Transverse colon (tissue), 4 donors: ENCODE measurements around the gene ZNF165. TPM values are rescaled to one million over a fixed set of nuclear protein-coding genes. Genes with fewer than 3 reads are reported as not detected.

Source experiments
- DNase-seq: peaks from one replicate; pipeline ENCODE4 v3.0.0-alpha.2; 2019
- H3K27ac ChIP-seq, 4 donors: fragments of 200-600 bp; sonication (generic); 2 replicates each; pipeline ENCODE4 v1.5.1; 2016 to 2018; ENCODE audit warnings: inconsistent platforms in 4 of 4
- H3K27me3 ChIP-seq: fragments of 200-600 bp; sonication (generic); 2 replicates; pipeline ENCODE4 v1.5.1; 2017; ENCODE audit warnings: inconsistent platforms
- H3K36me3 ChIP-seq, 4 donors: fragments of 200-600 bp; sonication (generic); 2 replicates each; pipeline ENCODE4 v1.5.1; 2017 to 2019; ENCODE audit warnings: inconsistent platforms in 4 of 4
- H3K4me1 ChIP-seq, 4 donors: fragments of 200-600 bp; sonication (generic); 2 replicates each; pipeline ENCODE4 v1.5.1; 2017 to 2020; ENCODE audit warnings: inconsistent platforms in 4 of 4
- H3K4me3 ChIP-seq, 4 donors: fragments of 200-600 bp; sonication (generic); 1 replicate in 1 of 4; 2 replicates in 3 of 4; pipeline versions ENCODE4 v1.5.1 to v1.6.1; 2017 to 2019; ENCODE audit warnings: inconsistent platforms in 4 of 4
- H3K9me3 ChIP-seq, 2 donors: fragments of 200-600 bp; sonication (generic); 2 replicates each; pipeline ENCODE4 v1.5.1; 2017 to 2019; ENCODE audit warnings: inconsistent platforms in 2 of 2
- CTCF ChIP-seq, 5 experiments: fragments of 200-600 bp in 3 of 5; fragments of 450-650 bp in 2 of 5; sonication (generic) in 3 of 5; IDR thresholded peaks; 1 replicate in 2 of 5; 2 replicates in 3 of 5; pipeline ENCODE4 v1.5.1; 2016 to 2017; ENCODE audit warnings: antibody characterized with exemption in 5 of 5, inconsistent platforms in 3 of 5, mild to moderate bottlenecking in 2 of 5, moderate library complexity in 1 of 5
- EP300 ChIP-seq: sonication (generic); formaldehyde crosslinking; IDR thresholded peaks from one replicate; pipeline ENCODE4 v1.6.1; 2017; ENCODE audit warnings: antibody characterized with exemption, low read depth
- POLR2A ChIP-seq: fragments of 450-650 bp; IDR thresholded peaks from one replicate; pipeline ENCODE4 v1.6.1; 2016; ENCODE audit warnings: antibody characterized with exemption, mild to moderate bottlenecking, moderate library complexity
- POLR2AphosphoS5 ChIP-seq, 3 donors: sonication (generic); formaldehyde crosslinking; IDR thresholded peaks; one replicate each; pipeline ENCODE4 v1.6.1; 2016; ENCODE audit warnings: antibody characterized with exemption in 3 of 3
- WGBS, 2 donors: methylation state at CpG; one replicate each; pipeline ENCODE4 v1.1.5; 2018; ENCODE audit warnings: low coverage in 1 of 2; 5-methylcytosine and 5-hydroxymethylcytosine counted together
- in situ Hi-C, 4 donors: fragments of 200-750 bp; cut with MboI; loops; one replicate each; pipeline versions ENCODE4 v1.15.0 to v1.15.1; 2017; ENCODE audit warnings: low sequenced_read_pairs in 3 of 4, low pct_ligation_motif_present in 1 of 4, low pct_unique_long_range_greater_than_20kb in 1 of 4
- intact Hi-C: fragments of 100-400 bp; cut with DNase I; formaldehyde crosslinking; loops from one replicate; pipeline ENCODE4 v1.15.1; 2023; ENCODE audit warnings: low total_unique reads
- total RNA-seq, 4 donors: library from RNA; depleted of rRNA; stranded (reverse); fragments of >200 nt; gene quantifications; one replicate each; pipeline ENCODE4 v1.1.0, GENCODE V29; 2016

Gene ZNF165
- total RNA-seq, 4 donors from 2014 or later, result 1.1 to 20.1 (median 3.8) TPM

DNA sequence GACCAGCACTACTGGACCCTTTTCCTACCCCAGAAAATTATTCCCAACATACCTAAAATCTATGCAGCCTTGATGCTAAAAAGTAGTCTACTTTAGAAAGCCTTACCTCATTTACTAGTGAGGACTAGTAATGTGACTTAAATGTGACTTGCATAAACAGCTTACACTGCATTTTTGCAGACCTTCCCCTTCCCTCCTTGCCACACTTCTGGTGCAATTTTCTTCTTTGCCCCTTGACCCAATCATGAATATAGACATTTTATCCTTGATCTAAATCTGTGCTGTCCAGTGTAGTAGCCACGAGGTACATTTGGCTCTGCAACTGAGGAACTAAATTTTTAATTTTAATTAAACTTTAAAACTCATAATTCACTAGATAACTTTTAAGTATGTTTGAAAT is 54.3 kb downstream of the ZNF165 start:
- Histone ChIP-seq H3K27ac (no peak overlapping the region), H3K36me3 (peaks cover 0 to 4% (median 0%) of the 10 kb centered on the region in 4 donors), H3K27me3 (no peaks in the 10 kb centered on the region), H3K4me3 (no peak overlapping the region), H3K9me3 (no peaks in the 10 kb centered on the region), H3K4me1 (peaks cover 5 to 37% (median 13%) of the 10 kb centered on the region in 4 donors)
- intact Hi-C loops (loop anchor here (10.0 kb wide), 1 partner anchor 220 kb away; no protein-coding TSS in a partner anchor), in situ Hi-C loops (loop anchor here in 3 of 4 donors (10.0 to 25.0 kb wide), 2 partner anchors 220 to 228 kb away; no protein-coding TSS in a partner anchor)
- no peak for DNase-seq
- WGBS, 2 donors, result 60 to 64% methylated on average over 1 of the region's 1 CpG
- TF ChIP-seq EP300, result no peak
- TF ChIP-seq POLR2AphosphoS5 (IDR thresholded peaks at IDR 0.05), result no peak
- TF ChIP-seq POLR2A, result no peak
- TF ChIP-seq CTCF (IDR thresholded peaks at IDR 0.05), result no peak

DNA sequence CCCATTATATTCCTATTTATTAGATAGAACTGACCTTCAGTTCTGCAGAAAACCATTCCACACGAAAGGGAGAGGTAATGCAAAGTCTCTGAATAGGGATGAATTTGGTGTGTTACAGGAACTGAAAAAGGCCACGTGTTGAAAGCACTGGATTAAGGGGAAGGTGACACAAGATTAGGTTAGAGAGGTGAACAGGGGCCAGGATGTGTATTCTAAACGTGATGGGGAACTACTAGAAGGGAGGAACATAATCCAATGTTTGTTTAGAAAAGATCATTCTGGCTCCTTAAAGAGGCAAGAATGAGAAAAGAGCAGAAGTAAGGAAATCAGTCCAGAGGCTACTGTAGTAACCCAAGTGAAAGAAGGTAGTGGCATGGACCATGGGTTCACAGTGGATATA is 55.0 kb downstream of the ZNF165 start:
- in situ Hi-C loops (loop anchor here in 3 of 4 donors (10.0 to 25.0 kb wide), 2 partner anchors 219 to 227 kb away; no protein-coding TSS in a partner anchor), intact Hi-C loops (loop anchor here (10.0 kb wide), 1 partner anchor 219 kb away; no protein-coding TSS in a partner anchor)
- Histone ChIP-seq H3K4me3 (peak overlapping the region in 1 of 4 donors; percentile 70), H3K27me3 (no peaks in the 10 kb centered on the region), H3K36me3 (no peaks in the 10 kb centered on the region), H3K27ac (peak overlapping the region; percentile 87 to 95 (median 92)), H3K4me1 (peaks cover 5 to 40% (median 13%) of the 10 kb centered on the region in 4 donors), H3K9me3 (no peaks in the 10 kb centered on the region)
- no peak for DNase-seq
- WGBS, 2 donors, result 17 to 23% methylated on average over 3 of the region's 3 CpGs
- TF ChIP-seq EP300, result no peak
- TF ChIP-seq POLR2A, result no peak
- no peak for TF ChIP-seq CTCF (IDR thresholded peaks at IDR 0.05)

- peaks cover 5 to 45% (median 13%) of the 10 kb centered on the region in 4 donors for H3K4me1 ChIP-seq
- peak; percentile 90 for DNase-seq
- H3K4me3 ChIP-seq, result peak overlapping the region; percentile 52 to 73 (median 64)
- no peaks in the 10 kb centered on the region for H3K9me3 ChIP-seq
- in situ Hi-C loops (loop anchor here in 3 of 4 donors (10.0 to 25.0 kb wide), 2 partner anchors 218 to 225 kb away; no protein-coding TSS in a partner anchor), intact Hi-C loops (loop anchor here (10.0 kb wide), 1 partner anchor 218 kb away; no protein-coding TSS in a partner anchor)
- TF ChIP-seq POLR2AphosphoS5 (IDR thresholded peaks at IDR 0.05) (peak in 2 of 3 donors; percentile 48 to 65), CTCF (IDR thresholded peaks at IDR 0.05) (no peak), EP300 (no peak), POLR2A (peak; percentile 30)
- 0 to 1% methylated on average over 16 to 54 of the region's 58 CpGs for WGBS, 2 donors
- H3K27ac ChIP-seq, result peak overlapping the region; percentile 87 to 95 (median 92)
- H3K27me3 ChIP-seq, result no peaks in the 10 kb centered on the region
- no peaks in the 10 kb centered on the region for H3K36me3 ChIP-seq
Observed at GRCh38 chr6:28136585-28137504, 56.5 kb downstream of the ZNF165 start.

DNA sequence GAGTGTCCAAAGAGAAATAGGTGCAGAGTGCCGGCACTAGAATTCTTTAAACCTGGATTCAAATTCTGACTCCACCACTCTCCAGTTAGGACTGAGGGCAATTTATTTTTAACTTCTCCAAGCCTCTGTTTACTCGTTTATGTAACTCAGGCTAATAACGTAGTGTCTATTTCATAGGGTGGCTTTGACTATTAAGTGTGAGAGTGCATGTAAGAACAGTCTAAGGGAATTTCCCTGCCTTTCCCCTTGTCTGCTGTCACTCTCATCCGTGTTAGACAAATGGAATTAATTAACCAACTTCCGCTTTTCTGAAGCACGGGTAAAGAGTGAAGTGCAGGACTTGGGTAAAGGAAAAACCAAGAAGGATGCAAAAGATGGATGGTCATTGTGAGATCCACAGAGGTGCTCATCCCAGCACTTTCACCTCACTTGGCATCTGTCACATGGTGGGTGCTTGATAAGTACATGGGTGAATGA is 57.2 kb downstream of the ZNF165 start:
- Histone ChIP-seq H3K9me3 (no peaks in the 10 kb centered on the region), H3K27me3 (no peaks in the 10 kb centered on the region), H3K4me1 (peaks cover 7 to 49% (median 16%) of the 10 kb centered on the region in 4 donors), H3K4me3 (peak overlapping the region; percentile 52 to 73 (median 64)), H3K36me3 (no peaks in the 10 kb centered on the region), H3K27ac (peak overlapping the region; percentile 87 to 95 (median 92))
- intact Hi-C loops, result loop anchor here (10.0 kb wide), 1 partner anchor 217 kb away; no protein-coding TSS in a partner anchor
- DNase-seq, result no peak
- TF ChIP-seq POLR2AphosphoS5 (IDR thresholded peaks at IDR 0.05) (no peak), POLR2A (no peak), EP300 (no peak), CTCF (IDR thresholded peaks at IDR 0.05) (no peak)
- 3% methylated on average over 6 of the region's 6 CpGs for WGBS, 2 donors
- in situ Hi-C loops, result loop anchor here in 3 of 4 donors (10.0 to 25.0 kb wide), 2 partner anchors 217 to 225 kb away; no protein-coding TSS in a partner anchor
